DOHH2 (cell line): ENCODE measurements around the gene CLCN7.

Source experiments
- H3F3A ChIP-seq: fragments of 200-600 bp; sonication (generic), shearing (Covaris generic); 2 replicates; pipeline ENCODE4 v1.6.0; 2016; ENCODE audit warnings: antibody characterized with exemption, mild to moderate bottlenecking; ENCODE audit not compliant: control insufficient read depth, insufficient read depth
- H3K27ac ChIP-seq: fragments of 200-600 bp; sonication (generic); 2 replicates; pipeline ENCODE4 v1.5.1; 2014; ENCODE audit warnings: low read depth, mild to moderate bottlenecking, low read length, moderate library complexity
- H3K27me3 ChIP-seq: fragments of 200-600 bp; sonication (generic); 2 replicates; pipeline ENCODE4 v1.6.1; 2014; ENCODE audit warnings: mild to moderate bottlenecking, low read length, mixed read lengths; ENCODE audit not compliant: control insufficient read depth
- H3K36me3 ChIP-seq: fragments of 200-600 bp; sonication (generic); 2 replicates; pipeline ENCODE4 v1.6.1; 2014; ENCODE audit warnings: mild to moderate bottlenecking, low read length, moderate library complexity, mixed read lengths; ENCODE audit not compliant: control insufficient read depth
- H3K4me1 ChIP-seq: fragments of 200-600 bp; sonication (generic); 2 replicates; pipeline ENCODE4 v1.6.1; 2014; ENCODE audit warnings: mild to moderate bottlenecking, low read length, mixed read lengths; ENCODE audit not compliant: control insufficient read depth
- H3K4me2 ChIP-seq: fragments of 200-600 bp; sonication (generic); 2 replicates; pipeline ENCODE4 v1.6.0; 2014; ENCODE audit warnings: mild to moderate bottlenecking, low read length, moderate library complexity
- H3K4me3 ChIP-seq: fragments of 200-600 bp; sonication (generic); 2 replicates; pipeline ENCODE4 v1.5.1; 2014; ENCODE audit warnings: mild to moderate bottlenecking, low read length, mixed read lengths
- H3K79me2 ChIP-seq: fragments of 200-600 bp; sonication (generic); 2 replicates; pipeline ENCODE4 v1.6.1; 2014; ENCODE audit warnings: mild to moderate bottlenecking, low read length, mixed read lengths; ENCODE audit not compliant: control insufficient read depth
- H3K9me2 ChIP-seq: fragments of 200-600 bp; sonication (generic); replicated peaks from 2 replicates; pipeline ENCODE4 v1.6.1; 2014; ENCODE audit warnings: mild to moderate bottlenecking, low read length, mixed read lengths; ENCODE audit not compliant: control insufficient read depth
- H3K9me3 ChIP-seq: fragments of 200-600 bp; sonication (generic); 2 replicates; pipeline ENCODE4 v1.6.1; 2014; ENCODE audit warnings: antibody characterized with exemption, low read length, mixed read lengths; ENCODE audit not compliant: control insufficient read depth, insufficient read depth
- H4K20me1 ChIP-seq: fragments of 200-600 bp; sonication (generic); 2 replicates; pipeline ENCODE4 v1.6.0; 2014; ENCODE audit warnings: low read depth, mild to moderate bottlenecking, antibody characterized with exemption, low read length, moderate library complexity; ENCODE audit not compliant: control insufficient read depth, insufficient read depth
- CTCF ChIP-seq: fragments of 200-600 bp; sonication (generic); IDR thresholded peaks from one replicate; pipeline ENCODE4 v1.5.1; 2014; ENCODE audit warnings: antibody characterized with exemption, mild to moderate bottlenecking, low read depth, low read length; ENCODE audit not compliant: poor library complexity, severe bottlenecking
- EZH2phosphoT487 ChIP-seq: fragments of 200-600 bp; sonication (generic); IDR thresholded peaks from 2 replicates; pipeline ENCODE4 v1.6.1; 2017; ENCODE audit warnings: borderline replicate concordance, mild to moderate bottlenecking, antibody characterized with exemption, low read length, moderate library complexity, mixed read lengths

CLCN7 gene

DNA sequence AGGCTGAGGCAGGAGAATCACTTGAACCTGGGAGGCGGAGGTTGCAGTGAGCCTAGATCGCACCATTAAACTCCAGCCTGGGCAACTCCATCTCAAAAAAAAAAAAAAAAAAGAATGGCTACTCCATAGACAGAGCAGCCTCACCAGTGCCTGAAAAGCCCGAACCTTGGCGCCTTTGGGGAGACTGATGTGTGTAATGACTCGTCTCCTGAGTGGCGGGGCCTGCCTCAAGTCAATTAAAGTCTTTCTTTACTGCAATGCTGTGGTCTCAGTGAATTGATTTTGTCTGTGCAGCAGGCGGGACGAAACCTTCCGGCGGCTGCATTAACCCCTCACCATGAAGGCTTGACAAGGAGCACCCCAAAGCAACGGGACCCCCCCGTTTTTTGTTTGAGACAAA is 50.8 kb downstream of the CLCN7 start:
- Histone ChIP-seq H4K20me1 (no peaks in the 10 kb centered on the region), H3K9me2 (no peaks in the 10 kb centered on the region), H3K27ac (no peak overlapping the region), H3K79me2 (peaks cover 16% of the 10 kb centered on the region), H3K4me2 (no peak overlapping the region), H3K4me3 (no peak overlapping the region), H3K36me3 (peaks cover 6% of the 10 kb centered on the region), H3K4me1 (peaks cover 25% of the 10 kb centered on the region), H3K27me3 (no peaks in the 10 kb centered on the region), H3F3A (0 out of 2 replicates have a peak, but pooled peaks cover 3% of the 10 kb centered on the region), H3K9me3 (no peaks in the 10 kb centered on the region)
- TF ChIP-seq CTCF: no peak
- TF ChIP-seq EZH2phosphoT487: no peak

GRCh38 chr16:1422076-1422475 is 52.8 kb downstream of the CLCN7 start:
- no peak overlapping the region for H3K27ac ChIP-seq
- peak overlapping the region; percentile 98; the same call in 1 of the 2 replicates for H3K4me3 ChIP-seq
- peaks cover 27% of the 10 kb centered on the region for H3K4me1 ChIP-seq
- H3K4me2 ChIP-seq: peak overlapping the region; percentile 99
- H3K9me3 ChIP-seq: no peaks in the 10 kb centered on the region
- H3K9me2 ChIP-seq: no peaks in the 10 kb centered on the region
- H3F3A ChIP-seq: 0 out of 2 replicates have a peak, but pooled peaks cover 3% of the 10 kb centered on the region
- peaks cover 32% of the 10 kb centered on the region for H3K79me2 ChIP-seq
- H4K20me1 ChIP-seq: no peaks in the 10 kb centered on the region
- H3K27me3 ChIP-seq: no peaks in the 10 kb centered on the region
- TF ChIP-seq EZH2phosphoT487: no peak
- H3K36me3 ChIP-seq: peaks cover 11% of the 10 kb centered on the region

- TF ChIP-seq EZH2phosphoT487: no peak
- no peak for TF ChIP-seq CTCF
- Histone ChIP-seq H4K20me1 (no peaks in the 10 kb centered on the region), H3K27ac (peak overlapping the region; percentile 92), H3K4me1 (peaks cover 28% of the 10 kb centered on the region), H3K79me2 (peaks cover 42% of the 10 kb centered on the region), H3F3A (peaks cover 15% of the 10 kb centered on the region), H3K9me2 (no peaks in the 10 kb centered on the region), H3K27me3 (no peaks in the 10 kb centered on the region), H3K4me2 (peak overlapping the region; percentile 77), H3K9me3 (no peaks in the 10 kb centered on the region), H3K4me3 (peak overlapping the region; percentile 98), H3K36me3 (peaks cover 11% of the 10 kb centered on the region)
Observed at GRCh38 chr16:1420111-1420539, 54.7 kb downstream of the CLCN7 start.

- Histone ChIP-seq H3K36me3 (peaks cover 11% of the 10 kb centered on the region), H3K27me3 (no peaks in the 10 kb centered on the region), H3F3A (peaks cover 22% of the 10 kb centered on the region), H3K4me2 (no peak overlapping the region), H3K27ac (no peak overlapping the region), H3K4me3 (no peak overlapping the region), H3K9me2 (no peaks in the 10 kb centered on the region), H3K4me1 (peaks cover 35% of the 10 kb centered on the region), H4K20me1 (no peaks in the 10 kb centered on the region), H3K9me3 (no peaks in the 10 kb centered on the region), H3K79me2 (peaks cover 53% of the 10 kb centered on the region)
- TF ChIP-seq CTCF: no peak
- no peak for TF ChIP-seq EZH2phosphoT487
Observed at GRCh38 chr16:1416521-1416941, 58.3 kb downstream of the CLCN7 start.
